ENCODE measurements around the gene SLC7A1.

DNA sequence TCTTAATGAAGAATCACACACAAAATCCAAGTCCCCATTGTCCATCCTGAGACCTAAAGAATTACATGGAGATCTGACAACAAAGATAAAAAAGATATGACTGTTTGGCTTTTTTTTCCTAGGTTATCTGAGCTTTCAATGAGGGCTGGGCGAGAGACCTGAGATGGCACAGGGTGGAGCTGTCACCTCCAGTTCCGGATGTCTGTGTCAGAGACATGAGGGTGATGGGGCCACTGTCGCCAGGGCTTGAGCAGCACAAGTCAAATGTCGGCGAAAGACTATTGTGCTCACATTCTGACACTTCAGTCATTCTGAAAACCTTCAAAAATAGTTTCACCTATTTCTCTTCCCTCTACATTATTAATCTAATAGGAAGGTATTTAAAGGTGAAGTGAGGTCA is 65.7 kb downstream of the SLC7A1 start:
- TF ChIP-seq, protein P1, sequence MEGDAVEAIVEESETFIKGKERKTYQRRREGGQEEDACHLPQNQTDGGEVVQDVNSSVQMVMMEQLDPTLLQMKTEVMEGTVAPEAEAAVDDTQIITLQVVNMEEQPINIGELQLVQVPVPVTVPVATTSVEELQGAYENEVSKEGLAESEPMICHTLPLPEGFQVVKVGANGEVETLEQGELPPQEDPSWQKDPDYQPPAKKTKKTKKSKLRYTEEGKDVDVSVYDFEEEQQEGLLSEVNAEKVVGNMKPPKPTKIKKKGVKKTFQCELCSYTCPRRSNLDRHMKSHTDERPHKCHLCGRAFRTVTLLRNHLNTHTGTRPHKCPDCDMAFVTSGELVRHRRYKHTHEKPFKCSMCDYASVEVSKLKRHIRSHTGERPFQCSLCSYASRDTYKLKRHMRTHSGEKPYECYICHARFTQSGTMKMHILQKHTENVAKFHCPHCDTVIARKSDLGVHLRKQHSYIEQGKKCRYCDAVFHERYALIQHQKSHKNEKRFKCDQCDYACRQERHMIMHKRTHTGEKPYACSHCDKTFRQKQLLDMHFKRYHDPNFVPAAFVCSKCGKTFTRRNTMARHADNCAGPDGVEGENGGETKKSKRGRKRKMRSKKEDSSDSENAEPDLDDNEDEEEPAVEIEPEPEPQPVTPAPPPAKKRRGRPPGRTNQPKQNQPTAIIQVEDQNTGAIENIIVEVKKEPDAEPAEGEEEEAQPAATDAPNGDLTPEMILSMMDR (IDR thresholded peaks at IDR 0.05) = no peak
- TF ChIP-seq POLR2A (IDR thresholded peaks at IDR 0.05) = no peak
